ENCODE data around the gene CIB2.

The CIB2 gene

GRCh38 chr15:78149068-78149804 is 18.0 kb upstream of the CIB2 start, which contains the start of gene IDH3A (continued):
- TF ChIP-seq ZNF692 (tag by site-specific recombination; IDR thresholded peaks at IDR 0.05), result no peak; the same call in 1 of the 2 replicates
- no peak for TF ChIP-seq REPIN1 (tag by site-specific recombination; IDR thresholded peaks at IDR 0.05; ENCODE audit: low read depth)
- 0 out of 2 replicates have a peak, but pooled peaks have one; percentile 19 for TF ChIP-seq GLIS1 (tag by site-specific recombination; IDR thresholded peaks at IDR 0.05)
- no peak for TF ChIP-seq ZNF600 (tag by site-specific recombination; IDR thresholded peaks at IDR 0.05)
- TF ChIP-seq ZNF521 (tag by site-specific recombination; IDR thresholded peaks at IDR 0.05), result no peak
- TF ChIP-seq ZBTB1 (tag by site-specific recombination; IDR thresholded peaks at IDR 0.05), result no peak
- no peak for TF ChIP-seq ZNF843 (tag by site-specific recombination; IDR thresholded peaks at IDR 0.05)
- TF ChIP-seq ZNF311 (tag by site-specific recombination; IDR thresholded peaks at IDR 0.05; ENCODE audit: borderline replicate concordance), result no peak
- no peak for TF ChIP-seq ZNF202 (tag by site-specific recombination; IDR thresholded peaks at IDR 0.05; ENCODE audit: borderline replicate concordance)
- no peak for TF ChIP-seq TSHZ1 (tag by site-specific recombination; IDR thresholded peaks at IDR 0.05; ENCODE audit: borderline replicate concordance)
- TF ChIP-seq ZNF514 (tag by site-specific recombination; IDR thresholded peaks at IDR 0.05), result no peak
- TF ChIP-seq ZNF398 (tag by site-specific recombination; IDR thresholded peaks at IDR 0.05), result no peak
- no peak for TF ChIP-seq ZNF776 (tag by site-specific recombination; IDR thresholded peaks at IDR 0.05; ENCODE audit: borderline replicate concordance)
- TF ChIP-seq GLIS2 (tag by site-specific recombination; IDR thresholded peaks at IDR 0.05), result peak; percentile 32; the same call in 1 of the 2 replicates
- TF ChIP-seq ZNF670 (tag by site-specific recombination; IDR thresholded peaks at IDR 0.05; ENCODE audit: low read depth), result no peak
- no peak for TF ChIP-seq ZBTB48 (tag by site-specific recombination; IDR thresholded peaks at IDR 0.05)
- no peak for TF ChIP-seq ZNF768 (tag by site-specific recombination; IDR thresholded peaks at IDR 0.05)
- no peak for TF ChIP-seq ZNF654 (tag by site-specific recombination; IDR thresholded peaks at IDR 0.05; ENCODE audit: low read depth)
- TF ChIP-seq ZNF214 (tag by site-specific recombination; IDR thresholded peaks at IDR 0.05; ENCODE audit: borderline replicate concordance), result no peak
- TF ChIP-seq ZNF335 (tag by site-specific recombination; conservative IDR thresholded peaks at IDR 0.05), result no peak
- TF ChIP-seq ZBTB10 (tag by site-specific recombination; IDR thresholded peaks at IDR 0.05), result no peak
- TF ChIP-seq BCL11A (tag by site-specific recombination; IDR thresholded peaks at IDR 0.05; ENCODE audit: low read depth), result no peak
- no peak for TF ChIP-seq ZNF10 (tag by site-specific recombination; IDR thresholded peaks at IDR 0.05)
- TF ChIP-seq ZSCAN30 (tag by site-specific recombination; IDR thresholded peaks at IDR 0.05), result peak; percentile 78; the same call in 1 of the 2 replicates
- no peak for TF ChIP-seq CTCF (tag by site-specific recombination; IDR thresholded peaks at IDR 0.05)
- TF ChIP-seq ZNF148 (tag by site-specific recombination; IDR thresholded peaks at IDR 0.05; ENCODE audit: borderline replicate concordance), result no peak
